Activated CD4-positive, CD25-positive, alpha-beta regulatory T cell treated with anti-CD3 and anti-CD28 coated beads, Interleukin-2, amount 50 U/mL, for 24 hours (primary cell): ENCODE measurements around the gene GRIK4.

Experiments used
- ATAC-seq, 2 donors: fragments of 150-1000 bp; cut with Tn5 transposase; one replicate each; pipeline ENCODE4 v1.10.0; 2021; ENCODE audit warnings: mild to moderate bottlenecking in 1 of 2, moderate library complexity in 1 of 2

GRIK4 gene

GRCh38 chr11:120894202-120894985 lies 382.8 kb downstream of the GRIK4 start:
- ATAC-seq = no peak

GRCh38 chr11:120896687-120897086 lies 385.1 kb downstream of the GRIK4 start:
- no peak for ATAC-seq

- no peak for ATAC-seq
Measured at GRCh38 chr11:120898568-120898967, 387.0 kb downstream of the GRIK4 start.

GRCh38 chr11:120899720-120900119 lies 388.2 kb downstream of the GRIK4 start:
- no peak for ATAC-seq

- ATAC-seq = no peak
Measured at GRCh38 chr11:120900643-120901042, 389.1 kb downstream of the GRIK4 start.

- ATAC-seq = no peak
Measured at GRCh38 chr11:120903686-120904085, 392.1 kb downstream of the GRIK4 start.

GRCh38 chr11:120904116-120904515 lies 392.6 kb downstream of the GRIK4 start:
- ATAC-seq = no peak

GRCh38 chr11:120906766-120907165 lies 395.2 kb downstream of the GRIK4 start:
- ATAC-seq = no peak

GRCh38 chr11:120907971-120908370 lies 396.4 kb downstream of the GRIK4 start:
- ATAC-seq = no peak

- no peak for ATAC-seq
Measured at GRCh38 chr11:120908461-120909181, 397.1 kb downstream of the GRIK4 start.

GRCh38 chr11:120909676-120910416 lies 398.3 kb downstream of the GRIK4 start:
- no peak for ATAC-seq

- ATAC-seq = no peak
Measured at GRCh38 chr11:120911943-120912342, 400.4 kb downstream of the GRIK4 start.

GRCh38 chr11:120912504-120912903 lies 401.0 kb downstream of the GRIK4 start:
- ATAC-seq = no peak

GRCh38 chr11:120912915-120913314 lies 401.4 kb downstream of the GRIK4 start:
- no peak for ATAC-seq

- ATAC-seq = no peak
Measured at GRCh38 chr11:120914021-120914420, 402.5 kb downstream of the GRIK4 start.

- ATAC-seq = no peak
Measured at GRCh38 chr11:120914601-120915000, 403.1 kb downstream of the GRIK4 start.

- ATAC-seq = no peak
Measured at GRCh38 chr11:120917559-120918239, 406.2 kb downstream of the GRIK4 start.

GRCh38 chr11:120918257-120918656 lies 406.7 kb downstream of the GRIK4 start:
- no peak for ATAC-seq

GRCh38 chr11:120919045-120919444 lies 407.5 kb downstream of the GRIK4 start:
- ATAC-seq = no peak

- ATAC-seq = no peak
Measured at GRCh38 chr11:120919566-120919965, 408.0 kb downstream of the GRIK4 start.

GRCh38 chr11:120923866-120924508 lies 412.4 kb downstream of the GRIK4 start:
- ATAC-seq = no peak

- no peak for ATAC-seq
Measured at GRCh38 chr11:120925944-120926343, 414.4 kb downstream of the GRIK4 start.
